Measurements from ENCODE around the gene CYTH1. TPM values are rescaled to one million over a fixed set of nuclear protein-coding genes. Genes with fewer than 3 reads are reported as not detected.

The CYTH1 gene
- total and polyA plus RNA-seq, 4 donors, result 15.4 to 32.1 (median 20.6) TPM

- Histone ChIP-seq H3K4me3 (ENCODE audit: low read depth in 1 of 3, low read length in 3 of 3) (no peak overlapping the region), H3K9ac (ENCODE audit: low read depth in 1 of 2, low read length in 2 of 2) (no peak overlapping the region), H3K4me1 (ENCODE audit: control insufficient read depth in 4 of 4, insufficient read depth in 4 of 4, low read length in 3 of 4) (peaks cover 2 to 28% (median 18%) of the 10 kb centered on the region in 4 donors), H3K27me3 (ENCODE audit: control insufficient read depth in 4 of 4, insufficient read depth in 4 of 4, low read length in 3 of 4) (no peaks in the 10 kb centered on the region), H3K36me3 (ENCODE audit: control insufficient read depth in 4 of 4, insufficient read depth in 3 of 4, low read depth in 1 of 4, low read length in 3 of 4) (peaks cover 0 to 2% (median 0%) of the 10 kb centered on the region in 4 donors), H3K9me3 (ENCODE audit: control insufficient read depth in 4 of 4, low read length in 3 of 4) (no peaks in the 10 kb centered on the region), H3K27ac (ENCODE audit: low read depth in 1 of 2, low read length in 2 of 2) (no peak overlapping the region)
- DNase-seq (ENCODE audit: low spot score), result no peak
- WGBS, result 94% methylated on average over 7 of the region's 7 CpGs
- no peak for TF ChIP-seq RXRA (IDR thresholded peaks at IDR 0.05)
- no peak for TF ChIP-seq TAF1 (conservative IDR thresholded peaks at IDR 0.05)
These were observed 5.4 kb upstream of the CYTH1 start for GRCh38 chr17:78787444-78787843.

DNA sequence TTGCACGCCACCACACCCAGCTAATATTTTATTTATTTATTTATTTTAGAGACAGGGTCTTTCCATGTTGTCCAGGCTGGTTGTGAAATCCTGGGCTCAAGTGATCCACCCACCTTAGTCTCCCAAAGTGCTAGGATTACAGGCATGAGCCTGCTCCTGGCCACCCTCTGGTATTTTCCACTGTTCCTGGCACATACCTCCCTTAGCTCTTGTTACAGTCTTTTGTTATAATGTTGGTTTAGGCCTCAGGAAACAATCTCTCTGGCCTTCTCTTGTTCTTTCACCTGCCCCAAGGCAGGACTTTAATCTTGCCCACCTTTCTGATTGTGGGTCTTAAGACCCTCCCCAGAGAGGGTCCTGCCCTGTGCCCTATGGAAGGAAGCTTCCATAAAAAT is 3.6 kb upstream of the CYTH1 start:
- no peaks in the 10 kb centered on the region for H3K9me3 ChIP-seq (ENCODE audit: control insufficient read depth in 4 of 4, low read length in 3 of 4)
- H3K27me3 ChIP-seq (ENCODE audit: control insufficient read depth in 4 of 4, insufficient read depth in 4 of 4, low read length in 3 of 4), result no peaks in the 10 kb centered on the region
- H3K27ac ChIP-seq (ENCODE audit: low read depth in 1 of 2, low read length in 2 of 2), result no peak overlapping the region
- peaks cover 2 to 26% (median 18%) of the 10 kb centered on the region in 4 donors for H3K4me1 ChIP-seq (ENCODE audit: control insufficient read depth in 4 of 4, insufficient read depth in 4 of 4, low read length in 3 of 4)
- H3K36me3 ChIP-seq (ENCODE audit: control insufficient read depth in 4 of 4, insufficient read depth in 3 of 4, low read depth in 1 of 4, low read length in 3 of 4), result no peaks in the 10 kb centered on the region
- no peak for DNase-seq (ENCODE audit: low spot score)
- no peak overlapping the region for H3K9ac ChIP-seq (ENCODE audit: low read depth in 1 of 2, low read length in 2 of 2)
- no peak overlapping the region for H3K4me3 ChIP-seq (ENCODE audit: low read depth in 1 of 3, low read length in 3 of 3)
- no peak for TF ChIP-seq FOXA2 (IDR thresholded peaks at IDR 0.05)
- TF ChIP-seq RAD21 (IDR thresholded peaks at IDR 0.05), result no peak
- TF ChIP-seq NR2F2 (IDR thresholded peaks at IDR 0.05), result no peak
- no peak for TF ChIP-seq JUND (IDR thresholded peaks at IDR 0.05)
- TF ChIP-seq FOXA1 (IDR thresholded peaks at IDR 0.05), result no peak
- WGBS, result 99% methylated on average over 1 of the region's 1 CpG

DNA sequence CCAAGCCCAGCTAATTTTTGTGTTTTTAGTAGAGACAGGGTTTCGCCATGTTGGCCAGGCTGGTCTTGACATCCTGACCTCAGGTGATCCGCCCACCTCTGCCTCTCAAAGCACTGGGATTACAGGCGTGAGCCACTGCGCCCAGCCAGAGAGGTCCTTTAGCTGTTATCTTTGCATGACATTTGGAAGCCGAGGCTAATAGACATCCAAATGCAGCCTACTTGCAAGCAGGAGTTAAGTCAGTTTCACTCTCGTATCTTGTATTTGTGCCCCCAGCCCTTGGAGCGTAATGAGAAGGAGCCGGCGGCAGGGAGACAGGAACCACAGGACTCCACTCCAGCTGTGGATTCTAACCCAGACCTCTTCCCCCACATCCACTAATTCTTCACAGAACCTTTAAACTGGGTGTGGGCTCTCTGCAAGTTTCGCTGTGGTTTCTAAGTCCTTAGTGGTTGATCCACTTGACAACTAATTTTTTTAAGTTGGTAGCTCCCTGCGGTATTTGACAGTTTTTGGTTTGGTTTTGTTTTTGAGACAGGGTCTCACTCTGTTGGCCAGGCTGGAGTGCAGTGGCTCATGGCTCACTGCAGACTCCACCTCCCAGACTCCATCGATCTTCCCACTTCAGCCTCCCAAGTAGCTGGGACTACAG is 3.1 kb upstream of the CYTH1 start:
- Histone ChIP-seq H3K4me1 (ENCODE audit: control insufficient read depth in 4 of 4, insufficient read depth in 4 of 4, low read length in 3 of 4) (peaks cover 2 to 26% (median 20%) of the 10 kb centered on the region in 4 donors), H3K27ac (ENCODE audit: low read depth in 1 of 2, low read length in 2 of 2) (no peak overlapping the region), H3K4me3 (ENCODE audit: low read depth in 1 of 3, low read length in 3 of 3) (no peak overlapping the region), H3K9me3 (ENCODE audit: control insufficient read depth in 4 of 4, low read length in 3 of 4) (no peaks in the 10 kb centered on the region), H3K27me3 (ENCODE audit: control insufficient read depth in 4 of 4, insufficient read depth in 4 of 4, low read length in 3 of 4) (no peaks in the 10 kb centered on the region), H3K36me3 (ENCODE audit: control insufficient read depth in 4 of 4, insufficient read depth in 3 of 4, low read depth in 1 of 4, low read length in 3 of 4) (no peaks in the 10 kb centered on the region), H3K9ac (ENCODE audit: low read depth in 1 of 2, low read length in 2 of 2) (no peak overlapping the region)
- TF ChIP-seq GABPA (IDR thresholded peaks at IDR 0.05 in 1 of 2, conservative IDR thresholded peaks at IDR 0.05 in 1 of 2) (no peak), RXRA (IDR thresholded peaks at IDR 0.05) (no peak), RAD21 (IDR thresholded peaks at IDR 0.05) (no peak), EGR1 (IDR thresholded peaks at IDR 0.05; ENCODE audit: low read depth in 2 of 2) (no peak)
- TF ChIP-seq, protein P1, sequence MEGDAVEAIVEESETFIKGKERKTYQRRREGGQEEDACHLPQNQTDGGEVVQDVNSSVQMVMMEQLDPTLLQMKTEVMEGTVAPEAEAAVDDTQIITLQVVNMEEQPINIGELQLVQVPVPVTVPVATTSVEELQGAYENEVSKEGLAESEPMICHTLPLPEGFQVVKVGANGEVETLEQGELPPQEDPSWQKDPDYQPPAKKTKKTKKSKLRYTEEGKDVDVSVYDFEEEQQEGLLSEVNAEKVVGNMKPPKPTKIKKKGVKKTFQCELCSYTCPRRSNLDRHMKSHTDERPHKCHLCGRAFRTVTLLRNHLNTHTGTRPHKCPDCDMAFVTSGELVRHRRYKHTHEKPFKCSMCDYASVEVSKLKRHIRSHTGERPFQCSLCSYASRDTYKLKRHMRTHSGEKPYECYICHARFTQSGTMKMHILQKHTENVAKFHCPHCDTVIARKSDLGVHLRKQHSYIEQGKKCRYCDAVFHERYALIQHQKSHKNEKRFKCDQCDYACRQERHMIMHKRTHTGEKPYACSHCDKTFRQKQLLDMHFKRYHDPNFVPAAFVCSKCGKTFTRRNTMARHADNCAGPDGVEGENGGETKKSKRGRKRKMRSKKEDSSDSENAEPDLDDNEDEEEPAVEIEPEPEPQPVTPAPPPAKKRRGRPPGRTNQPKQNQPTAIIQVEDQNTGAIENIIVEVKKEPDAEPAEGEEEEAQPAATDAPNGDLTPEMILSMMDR (IDR thresholded peaks at IDR 0.05; ENCODE audit: low read depth, low read length, missing input control), result no peak
- no peak for DNase-seq (ENCODE audit: low spot score)
- 92% methylated on average over 12 of the region's 12 CpGs for WGBS

- Histone ChIP-seq H3K4me1 (ENCODE audit: control insufficient read depth in 4 of 4, insufficient read depth in 4 of 4, low read length in 3 of 4) (peaks cover under 1 to 26% (median 19%) of the 10 kb centered on the region in 4 donors), H3K27me3 (ENCODE audit: control insufficient read depth in 4 of 4, insufficient read depth in 4 of 4, low read length in 3 of 4) (no peaks in the 10 kb centered on the region)
- no peak for DNase-seq (ENCODE audit: low spot score)
These were observed 2.3 kb upstream of the CYTH1 start for GRCh38 chr17:78784352-78784751.

More at GRCh38 chr17:78784352-78784751, 2.3 kb upstream of the CYTH1 start:
- Histone ChIP-seq H3K9ac (ENCODE audit: low read depth in 1 of 2, low read length in 2 of 2) (no peak overlapping the region), H3K4me3 (ENCODE audit: low read depth in 1 of 3, low read length in 3 of 3) (no peak overlapping the region), H3K9me3 (ENCODE audit: control insufficient read depth in 4 of 4, low read length in 3 of 4) (no peaks in the 10 kb centered on the region), H3K27ac (ENCODE audit: low read depth in 1 of 2, low read length in 2 of 2) (no peak overlapping the region), H3K36me3 (ENCODE audit: control insufficient read depth in 4 of 4, insufficient read depth in 3 of 4, low read depth in 1 of 4, low read length in 3 of 4) (no peaks in the 10 kb centered on the region)
- TF ChIP-seq NR2F2 (IDR thresholded peaks at IDR 0.05) (no peak), ZBTB33 (IDR thresholded peaks at IDR 0.05) (no peak), HNF4G (IDR thresholded peaks at IDR 0.05) (no peak)
- 96% methylated on average over 6 of the region's 6 CpGs for WGBS
